Gastroesophageal sphincter (tissue), 4 donors: Measurements from ENCODE around the gene ALDH7A1. TPM values are rescaled to one million over a fixed set of nuclear protein-coding genes. Genes with fewer than 3 reads are reported as not detected.
A peak's percentile ranks its signal among the peaks of the same experiment; 100 is the strongest.

Experiments
- ATAC-seq: fragments of 150-250 bp; one replicate; pipeline ENCODE4 v1.9.1; 2016; ENCODE audit warnings: mild to moderate bottlenecking, moderate library complexity
- H3K27ac ChIP-seq, 4 donors: fragments of 200-600 bp; sonication (generic) in 3 of 4; 1 replicate in 3 of 4; 2 replicates in 1 of 4; pipeline ENCODE4 v1.5.1; 2016 to 2019
- H3K27me3 ChIP-seq: fragments of 200-600 bp; sonication (generic); one replicate; pipeline ENCODE4 v1.5.1; 2019
- H3K36me3 ChIP-seq, 2 donors: fragments of 200-600 bp; sonication (generic); one replicate each; pipeline ENCODE4 v1.5.1; 2019; ENCODE audit warnings: control low read depth in 1 of 2
- H3K4me1 ChIP-seq, 3 donors: fragments of 200-600 bp; sonication (generic); 1 replicate in 2 of 3; 2 replicates in 1 of 3; pipeline ENCODE4 v1.5.1; 2016 to 2019; ENCODE audit warnings: control low read depth in 2 of 3
- H3K4me3 ChIP-seq, 2 donors: fragments of 200-600 bp; sonication (generic); one replicate each; pipeline ENCODE4 v1.5.1; 2019; ENCODE audit warnings: mild to moderate bottlenecking in 1 of 2, moderate library complexity in 1 of 2
- H3K9me3 ChIP-seq, 3 donors: fragments of 200-600 bp; sonication (generic); one replicate each; pipeline ENCODE4 v1.5.1; 2017 to 2019; ENCODE audit warnings: control low read depth in 2 of 3
- CTCF ChIP-seq, 4 experiments: fragments of 200-600 bp in 2 of 4; fragments of 450-650 bp in 2 of 4; sonication (generic) in 1 of 4; IDR thresholded peaks; one replicate each; pipeline ENCODE4 v1.5.1; 2017 to 2019; ENCODE audit warnings: antibody characterized with exemption in 4 of 4, mild to moderate bottlenecking in 2 of 4, moderate library complexity in 2 of 4
- EP300 ChIP-seq: sonication (generic); formaldehyde crosslinking; IDR thresholded peaks from one replicate; pipeline ENCODE4 v1.6.1; 2017; ENCODE audit warnings: antibody characterized with exemption, mild to moderate bottlenecking
- POLR2A ChIP-seq, 2 donors: fragments of 450-650 bp; IDR thresholded peaks; one replicate each; pipeline ENCODE4 v1.6.1; 2017; ENCODE audit warnings: antibody characterized with exemption in 2 of 2, mild to moderate bottlenecking in 2 of 2, moderate library complexity in 1 of 2
- POLR2AphosphoS5 ChIP-seq: sonication (generic); formaldehyde crosslinking; IDR thresholded peaks from one replicate; pipeline ENCODE4 v1.6.1; 2017; ENCODE audit warnings: antibody characterized with exemption
- WGBS, 2 donors: methylation state at CpG; one replicate each; pipeline ENCODE4 v1.1.5; 2018; ENCODE audit warnings: low coverage in 1 of 2; 5-methylcytosine and 5-hydroxymethylcytosine counted together
- total RNA-seq, 4 donors: library from RNA; depleted of rRNA; stranded (reverse); fragments of >200 nt; gene quantifications; one replicate each; pipeline ENCODE4 v1.1.0, GENCODE V29; 2016

The ALDH7A1 gene
- total RNA-seq, 4 donors from 2014 or later, result 13.6 to 23.4 (median 18.6) TPM

GRCh38 chr5:126527158-126527557 is 67.9 kb downstream of the ALDH7A1 start:
- Histone ChIP-seq H3K4me3 (no peak overlapping the region), H3K27me3 (no peaks in the 10 kb centered on the region), H3K4me1 (peaks cover 0 to 34% (median 3%) of the 10 kb centered on the region in 3 donors), H3K36me3 (no peaks in the 10 kb centered on the region), H3K9me3 (no peaks in the 10 kb centered on the region), H3K27ac (no peak overlapping the region)
- ATAC-seq, result no peak
- TF ChIP-seq EP300 (no peak), POLR2AphosphoS5 (no peak), CTCF (IDR thresholded peaks at IDR 0.05) (no peak), POLR2A (IDR thresholded peaks at IDR 0.05) (no peak)
- WGBS, 2 donors, result 83% methylated on average over 1 of the region's 1 CpG; no CpG with 5 or more reads in 1 of the 2 donors

- Histone ChIP-seq H3K27me3 (no peaks in the 10 kb centered on the region), H3K36me3 (no peaks in the 10 kb centered on the region), H3K27ac (no peak overlapping the region), H3K4me3 (no peak overlapping the region), H3K4me1 (peaks cover 0 to 28% (median 3%) of the 10 kb centered on the region in 3 donors), H3K9me3 (no peaks in the 10 kb centered on the region)
- ATAC-seq, result peak; percentile 54
- TF ChIP-seq POLR2A (IDR thresholded peaks at IDR 0.05) (no peak), CTCF (IDR thresholded peaks at IDR 0.05) (no peak), EP300 (no peak), POLR2AphosphoS5 (no peak)
Measured at GRCh38 chr5:126526493-126526892, 68.5 kb downstream of the ALDH7A1 start.

- H3K4me3 ChIP-seq, result no peak overlapping the region
- no peaks in the 10 kb centered on the region for H3K36me3 ChIP-seq
- ATAC-seq, result peak; percentile 75
- peak overlapping the region; percentile 43 to 60 (median 53) for H3K27ac ChIP-seq
- H3K4me1 ChIP-seq, result peaks cover 0 to 24% (median 7%) of the 10 kb centered on the region in 3 donors
- no peaks in the 10 kb centered on the region for H3K27me3 ChIP-seq
- H3K9me3 ChIP-seq, result no peaks in the 10 kb centered on the region
- 35 to 37% methylated on average over 4 to 5 of the region's 5 CpGs for WGBS, 2 donors
- TF ChIP-seq POLR2AphosphoS5 (no peak), POLR2A (IDR thresholded peaks at IDR 0.05) (no peak), CTCF (IDR thresholded peaks at IDR 0.05) (no peak), EP300 (no peak)
Measured at GRCh38 chr5:126525630-126526245, 69.3 kb downstream of the ALDH7A1 start.

- H3K9me3 ChIP-seq, result no peaks in the 10 kb centered on the region
- no peaks in the 10 kb centered on the region for H3K27me3 ChIP-seq
- no peak for TF ChIP-seq CTCF (IDR thresholded peaks at IDR 0.05)
- TF ChIP-seq EP300, result no peak
- no peak for TF ChIP-seq POLR2A (IDR thresholded peaks at IDR 0.05)
- no peak for TF ChIP-seq POLR2AphosphoS5
- 70 to 78% methylated on average over 7 of the region's 8 CpGs for WGBS, 2 donors
- no peak overlapping the region for H3K4me3 ChIP-seq
- peaks cover 6 to 42% (median 16%) of the 10 kb centered on the region in 3 donors for H3K4me1 ChIP-seq
- no peak for ATAC-seq
- peak overlapping the region in 3 of 4 donors; percentile 4 to 61 (median 27) for H3K27ac ChIP-seq
- H3K36me3 ChIP-seq, result no peaks in the 10 kb centered on the region
Measured at GRCh38 chr5:126523818-126524510, 71.1 kb downstream of the ALDH7A1 start.

GRCh38 chr5:126521130-126521529 is 73.9 kb downstream of the ALDH7A1 start:
- TF ChIP-seq POLR2A (IDR thresholded peaks at IDR 0.05) (no peak), CTCF (IDR thresholded peaks at IDR 0.05) (no peak), POLR2AphosphoS5 (no peak), EP300 (no peak)
- Histone ChIP-seq H3K27ac (peak overlapping the region in 2 of 4 donors; percentile 79 to 81), H3K9me3 (no peaks in the 10 kb centered on the region), H3K4me1 (peaks cover 6 to 45% (median 16%) of the 10 kb centered on the region in 3 donors), H3K27me3 (no peaks in the 10 kb centered on the region), H3K36me3 (no peaks in the 10 kb centered on the region), H3K4me3 (no peak overlapping the region)
- no peak for ATAC-seq
